ENCODE results near the gene GNB2.
"Not testable (repeated sequence)": the region's sequence is repeated elsewhere in the genome, so short reads cannot be mapped to it uniquely, and the experiment has no call there.

The GNB2 gene

GRCh38 chr7:100705320-100705752, 31.8 kb downstream of the GNB2 start:
- no peak for DNase-seq

DNA sequence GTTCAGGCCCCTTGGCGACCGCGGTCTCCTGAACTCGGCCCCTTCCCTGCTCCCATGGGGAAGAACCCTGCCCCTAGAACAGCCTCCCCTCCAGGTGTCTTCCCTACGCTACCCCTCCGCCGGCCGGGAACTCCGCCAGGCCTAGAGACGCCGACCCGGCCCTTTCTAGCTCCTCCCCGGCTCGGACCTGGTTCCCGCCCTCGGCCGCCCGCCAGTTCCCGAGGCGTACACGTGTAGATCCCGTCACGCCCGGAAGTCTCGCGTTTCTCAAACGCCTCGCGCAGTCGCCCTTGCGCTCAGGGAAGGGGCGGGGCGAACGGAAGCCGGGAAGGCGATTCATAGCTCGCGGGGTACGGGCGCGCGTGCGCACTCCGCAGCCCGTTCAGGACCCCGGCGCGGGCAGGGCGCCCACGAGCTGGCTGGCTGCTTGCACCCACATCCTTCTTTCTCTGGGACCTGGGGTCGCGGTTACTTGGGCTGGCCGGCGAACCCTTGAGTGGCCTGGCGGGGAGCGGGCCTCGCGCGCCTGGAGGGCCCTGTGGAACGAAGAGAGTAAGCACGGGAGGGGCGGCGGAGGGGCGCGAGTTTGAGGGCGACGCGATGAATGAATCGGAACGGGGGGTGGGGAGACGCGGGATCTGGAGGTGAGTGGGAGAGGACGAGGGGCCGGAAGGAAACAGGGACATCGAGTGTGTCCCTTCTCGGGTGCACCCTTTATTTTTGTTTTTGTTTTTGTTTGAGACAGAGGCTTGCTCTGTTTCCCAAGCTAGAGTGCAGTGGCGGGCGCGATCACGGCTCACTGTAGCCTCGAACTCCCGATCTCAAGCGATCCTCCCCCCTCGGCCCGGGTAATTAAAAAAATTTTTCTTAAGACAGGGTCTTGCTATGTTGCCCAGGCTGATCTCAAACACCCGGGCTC, 32.5 kb downstream of the GNB2 start, which contains the start of gene POP7:
Gene POP7 (plus strand): TSS at position 369 of the 919 bp plus-strand sequence. CDS start 710 bp downstream, outside the sequence.
- DNase-seq: peak; percentile 93

DNA sequence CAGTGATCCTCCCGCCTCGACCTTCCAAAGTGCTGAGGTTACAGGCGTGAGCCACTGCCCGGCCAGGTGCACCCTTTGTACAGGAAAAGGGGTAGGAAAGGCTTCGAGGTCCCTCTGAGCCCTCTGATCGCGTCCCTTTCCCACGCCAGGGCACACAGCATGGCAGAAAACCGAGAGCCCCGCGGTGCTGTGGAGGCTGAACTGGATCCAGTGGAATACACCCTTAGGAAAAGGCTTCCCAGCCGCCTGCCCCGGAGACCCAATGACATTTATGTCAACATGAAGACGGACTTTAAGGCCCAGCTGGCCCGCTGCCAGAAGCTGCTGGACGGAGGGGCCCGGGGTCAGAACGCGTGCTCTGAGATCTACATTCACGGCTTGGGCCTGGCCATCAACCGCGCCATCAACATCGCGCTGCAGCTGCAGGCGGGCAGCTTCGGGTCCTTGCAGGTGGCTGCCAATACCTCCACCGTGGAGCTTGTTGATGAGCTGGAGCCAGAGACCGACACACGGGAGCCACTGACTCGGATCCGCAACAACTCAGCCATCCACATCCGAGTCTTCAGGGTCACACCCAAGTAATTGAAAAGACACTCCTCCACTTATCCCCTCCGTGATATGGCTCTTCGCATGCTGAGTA, 33.3 kb downstream of the GNB2 start:
- DNase-seq: no peak

DNA sequence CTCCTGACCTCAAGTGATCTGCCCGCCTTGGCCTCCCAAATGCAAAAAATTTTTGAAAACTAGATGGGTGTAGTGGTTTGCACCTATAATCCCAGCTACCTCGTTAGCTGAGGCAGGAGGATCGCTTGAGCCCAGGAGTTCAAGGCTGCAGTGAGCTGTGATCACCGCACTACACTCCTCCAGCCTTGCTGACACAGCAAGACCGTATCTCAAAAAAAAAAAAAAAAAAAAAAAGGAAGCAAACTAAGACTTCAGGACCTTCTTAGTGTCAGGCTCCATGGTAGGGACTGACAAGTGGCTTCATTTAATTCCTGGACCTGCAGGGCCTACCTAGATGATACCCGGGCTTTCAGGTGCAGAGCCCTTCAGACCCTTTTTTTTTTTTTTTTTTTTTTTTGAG, 34.9 kb downstream of the GNB2 start:
- no peak for DNase-seq

GRCh38 chr7:100710452-100710851, 36.9 kb downstream of the GNB2 start:
- no peak for DNase-seq

DNA sequence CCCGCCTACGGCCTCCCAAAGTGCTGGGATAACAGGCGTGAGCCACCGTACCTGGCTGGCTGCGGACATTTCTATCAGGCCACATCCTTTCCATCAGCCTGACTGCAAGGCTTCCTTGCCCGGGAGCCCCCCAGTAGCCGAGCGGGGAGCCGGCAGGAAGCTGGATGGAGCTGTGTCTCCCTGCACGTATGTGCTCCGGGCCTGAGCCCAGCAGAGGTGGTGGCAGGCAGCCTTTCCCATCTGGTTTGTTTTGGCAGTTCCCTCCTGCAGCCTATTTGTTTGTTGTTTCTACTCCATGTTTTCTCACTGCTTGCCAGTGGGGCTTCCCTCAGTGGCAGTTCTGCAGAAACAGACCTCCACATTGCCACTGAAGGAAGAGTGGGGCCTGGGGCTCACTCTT, 37.8 kb downstream of the GNB2 start:
- no peak for DNase-seq

GRCh38 chr7:100714725-100715124, 41.2 kb downstream of the GNB2 start:
- DNase-seq: no peak

DNA sequence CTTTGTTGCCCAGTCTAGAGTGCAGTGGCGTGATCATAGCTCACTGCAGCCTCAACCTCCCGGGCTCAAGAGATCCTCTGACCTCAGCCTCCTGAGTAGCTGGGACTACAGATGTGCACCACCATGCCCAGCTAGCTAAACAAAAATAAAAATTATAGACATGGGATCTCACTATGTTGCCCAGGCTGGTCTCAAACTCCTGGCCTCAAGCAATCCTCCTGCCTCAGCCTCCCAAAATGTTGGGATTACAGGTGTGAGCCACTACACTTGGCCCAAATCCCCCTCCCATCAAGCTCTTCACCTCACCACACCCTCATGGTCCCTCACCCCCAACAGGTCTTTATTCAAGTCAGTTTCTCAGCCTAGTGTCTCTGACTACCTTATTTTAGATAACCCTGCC, 43.5 kb downstream of the GNB2 start:
- not testable (repeated sequence) for DNase-seq

DNA sequence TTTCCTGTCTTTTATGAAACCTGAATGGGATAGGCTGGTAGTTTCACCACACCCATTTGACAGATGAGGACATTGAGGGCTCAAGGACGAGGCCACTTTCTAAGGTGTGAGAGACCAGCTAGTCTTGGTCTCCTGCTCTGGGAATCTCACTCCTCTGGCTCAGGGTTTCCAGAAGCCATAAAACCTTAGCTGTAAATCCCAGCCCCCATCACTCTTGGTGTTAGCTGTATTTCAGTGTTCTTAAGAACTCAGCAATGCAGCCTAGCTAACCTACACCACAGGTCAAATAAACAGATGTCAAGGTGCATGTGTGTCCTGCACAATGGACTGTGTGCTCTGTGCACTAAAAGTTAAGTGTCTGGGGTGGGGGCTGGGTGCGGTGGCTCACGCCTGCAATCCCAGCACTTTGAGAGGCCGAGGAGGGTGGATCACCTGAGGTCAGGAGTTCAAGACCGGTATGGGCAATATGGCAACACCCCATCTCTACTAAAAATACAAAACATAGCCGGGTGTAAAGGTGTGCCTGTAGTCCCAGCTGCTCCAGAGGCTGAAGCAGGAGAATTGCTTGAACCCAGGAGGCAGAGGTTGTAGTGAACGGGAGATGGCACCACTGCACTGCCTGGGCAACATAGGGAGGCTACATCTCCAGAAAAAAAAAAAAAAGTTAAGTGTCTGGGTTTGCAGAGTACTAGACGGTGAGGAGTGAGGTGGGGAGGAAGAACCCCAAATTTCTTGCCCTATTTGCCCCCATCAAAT, 46.2 kb downstream of the GNB2 start:
- no peak for DNase-seq

- no peak for DNase-seq
These were observed 46.7 kb downstream of the GNB2 start, which contains the start of gene EPO for GRCh38 chr7:100720279-100720670. Gene EPO, plus strand, starts transcription at chr7:100720468. Its CDS starts 513 bp downstream, at chr7:100720981.

DNA sequence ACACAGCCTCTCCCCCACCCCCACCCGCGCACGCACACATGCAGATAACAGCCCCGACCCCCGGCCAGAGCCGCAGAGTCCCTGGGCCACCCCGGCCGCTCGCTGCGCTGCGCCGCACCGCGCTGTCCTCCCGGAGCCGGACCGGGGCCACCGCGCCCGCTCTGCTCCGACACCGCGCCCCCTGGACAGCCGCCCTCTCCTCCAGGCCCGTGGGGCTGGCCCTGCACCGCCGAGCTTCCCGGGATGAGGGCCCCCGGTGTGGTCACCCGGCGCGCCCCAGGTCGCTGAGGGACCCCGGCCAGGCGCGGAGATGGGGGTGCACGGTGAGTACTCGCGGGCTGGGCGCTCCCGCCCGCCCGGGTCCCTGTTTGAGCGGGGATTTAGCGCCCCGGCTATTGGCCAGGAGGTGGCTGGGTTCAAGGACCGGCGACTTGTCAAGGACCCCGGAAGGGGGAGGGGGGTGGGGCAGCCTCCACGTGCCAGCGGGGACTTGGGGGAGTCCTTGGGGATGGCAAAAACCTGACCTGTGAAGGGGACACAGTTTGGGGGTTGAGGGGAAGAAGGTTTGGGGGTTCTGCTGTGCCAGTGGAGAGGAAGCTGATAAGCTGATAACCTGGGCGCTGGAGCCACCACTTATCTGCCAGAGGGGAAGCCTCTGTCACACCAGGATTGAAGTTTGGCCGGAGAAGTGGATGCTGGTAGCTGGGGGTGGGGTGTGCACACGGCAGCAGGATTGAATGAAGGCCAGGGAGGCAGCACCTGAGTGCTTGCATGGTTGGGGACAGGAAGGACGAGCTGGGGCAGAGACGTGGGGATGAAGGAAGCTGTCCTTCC, 47.3 kb downstream of the GNB2 start:
- no peak for DNase-seq

- no peak for DNase-seq
These were observed 47.9 kb downstream of the GNB2 start for GRCh38 chr7:100721505-100721812.

DNA sequence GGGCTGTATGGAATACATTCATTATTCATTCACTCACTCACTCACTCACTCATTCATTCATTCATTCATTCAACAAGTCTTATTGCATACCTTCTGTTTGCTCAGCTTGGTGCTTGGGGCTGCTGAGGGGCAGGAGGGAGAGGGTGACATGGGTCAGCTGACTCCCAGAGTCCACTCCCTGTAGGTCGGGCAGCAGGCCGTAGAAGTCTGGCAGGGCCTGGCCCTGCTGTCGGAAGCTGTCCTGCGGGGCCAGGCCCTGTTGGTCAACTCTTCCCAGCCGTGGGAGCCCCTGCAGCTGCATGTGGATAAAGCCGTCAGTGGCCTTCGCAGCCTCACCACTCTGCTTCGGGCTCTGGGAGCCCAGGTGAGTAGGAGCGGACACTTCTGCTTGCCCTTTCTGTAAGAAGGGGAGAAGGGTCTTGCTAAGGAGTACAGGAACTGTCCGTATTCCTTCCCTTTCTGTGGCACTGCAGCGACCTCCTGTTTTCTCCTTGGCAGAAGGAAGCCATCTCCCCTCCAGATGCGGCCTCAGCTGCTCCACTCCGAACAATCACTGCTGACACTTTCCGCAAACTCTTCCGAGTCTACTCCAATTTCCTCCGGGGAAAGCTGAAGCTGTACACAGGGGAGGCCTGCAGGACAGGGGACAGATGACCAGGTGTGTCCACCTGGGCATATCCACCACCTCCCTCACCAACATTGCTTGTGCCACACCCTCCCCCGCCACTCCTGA, 49.1 kb downstream of the GNB2 start:
- DNase-seq: no peak

- no peak for DNase-seq
These were observed 50.3 kb downstream of the GNB2 start for GRCh38 chr7:100723732-100724275.

DNA sequence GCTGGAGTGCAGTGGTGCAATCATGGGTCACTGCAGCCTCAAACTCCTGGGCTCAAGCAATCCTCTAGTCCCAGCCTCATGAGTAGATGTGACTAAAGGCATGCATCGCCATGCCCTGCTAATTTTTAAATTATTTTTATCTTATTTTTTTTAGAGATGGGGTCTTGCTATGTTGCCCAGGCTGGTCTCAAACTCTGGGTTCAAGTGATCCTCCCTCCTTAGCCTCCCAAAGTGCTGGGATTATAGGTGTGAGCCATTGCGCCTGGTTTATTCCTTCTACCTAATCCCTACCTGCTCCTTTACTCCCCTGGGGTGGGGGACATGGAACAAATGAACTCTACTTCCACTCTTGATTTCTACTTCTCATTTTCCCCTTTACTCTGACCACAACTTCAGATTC, 50.8 kb downstream of the GNB2 start:
- not testable (repeated sequence) for DNase-seq

DNA sequence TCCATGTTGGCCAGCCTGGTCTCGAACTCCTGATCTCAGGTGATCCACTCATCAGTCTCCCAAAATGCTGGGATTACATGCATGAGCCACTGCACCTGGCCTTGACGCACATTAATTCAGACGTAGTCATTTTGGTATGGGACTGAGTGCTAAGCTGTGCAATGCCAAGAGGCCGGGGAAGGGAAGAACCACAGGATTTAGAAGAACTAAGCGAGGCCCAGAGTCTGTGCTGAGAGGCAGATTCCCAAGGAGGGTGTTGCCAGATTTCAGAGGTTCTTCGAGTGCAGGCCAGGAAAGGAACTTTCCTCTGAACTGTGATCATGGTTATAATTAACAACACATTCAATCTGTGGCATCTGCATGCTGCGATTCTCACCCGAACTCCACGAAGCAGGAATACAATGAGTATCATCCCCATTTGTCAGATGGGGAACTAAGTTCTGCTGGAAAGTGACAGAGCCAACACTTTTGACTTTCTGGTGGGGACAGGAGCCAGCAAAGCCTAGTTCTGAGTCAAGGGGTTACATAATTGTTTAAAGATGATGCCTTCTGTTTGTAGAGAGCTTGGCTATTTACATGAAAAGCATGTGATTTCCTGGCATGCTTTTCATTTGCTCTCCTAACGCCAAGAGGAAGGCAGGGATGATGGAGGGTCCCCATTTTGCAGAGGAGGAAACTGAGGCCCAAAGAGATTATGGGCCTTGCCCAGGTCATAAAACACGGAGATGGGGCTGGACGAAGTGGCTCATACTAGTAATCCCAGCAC, 53.6 kb downstream of the GNB2 start:
- no peak for DNase-seq

GRCh38 chr7:100728196-100728595, 54.7 kb downstream of the GNB2 start:
- DNase-seq: no peak

All from NCI-H2081 treated with DMSO at 0.1 percent for 48 hours (cell line).